ENCODE measurements around the gene MED13L. TPM values are rescaled to one million over a fixed set of nuclear protein-coding genes. Genes with fewer than 3 reads are reported as not detected.
A peak's percentile ranks its signal among the peaks of the same experiment; 100 is the strongest.

MED13L gene
- total and polyA plus RNA-seq, 12 donors: 8.8 to 106 (median 73.8) TPM

DNA sequence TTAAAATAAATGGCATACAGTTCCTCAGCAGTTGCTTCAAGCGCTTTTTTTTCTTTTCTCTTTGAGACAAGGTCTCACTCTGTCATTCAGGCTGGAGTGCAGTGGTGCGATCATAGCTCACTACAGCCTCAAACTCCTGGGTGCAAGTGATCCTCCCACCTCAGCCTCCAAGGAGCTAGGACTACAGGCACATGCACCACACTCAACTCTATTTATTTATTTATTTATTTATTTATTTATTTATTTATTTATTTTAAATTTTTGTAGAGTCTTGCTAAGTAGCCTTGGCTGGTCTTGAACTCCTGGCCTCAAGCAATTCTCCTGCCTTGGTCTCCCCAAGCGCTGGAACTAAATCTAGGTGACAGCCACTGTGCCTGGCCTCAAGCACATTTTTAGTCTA is 132.0 kb downstream of the MED13L start:
- Histone ChIP-seq H3K27me3 (no peaks in the 10 kb centered on the region), H3K27ac (no peak overlapping the region), H3K36me3 (replicated peaks in 1 of 2) (no peaks in the 10 kb centered on the region), H3K9me3 (replicated peaks in 1 of 3) (no peaks in the 10 kb centered on the region), H3K4me3 (no peak overlapping the region), H3K4me1 (replicated peaks in 1 of 2) (peaks cover 21 to 59% of the 10 kb centered on the region in 2 donors)
- TF ChIP-seq, protein P1, sequence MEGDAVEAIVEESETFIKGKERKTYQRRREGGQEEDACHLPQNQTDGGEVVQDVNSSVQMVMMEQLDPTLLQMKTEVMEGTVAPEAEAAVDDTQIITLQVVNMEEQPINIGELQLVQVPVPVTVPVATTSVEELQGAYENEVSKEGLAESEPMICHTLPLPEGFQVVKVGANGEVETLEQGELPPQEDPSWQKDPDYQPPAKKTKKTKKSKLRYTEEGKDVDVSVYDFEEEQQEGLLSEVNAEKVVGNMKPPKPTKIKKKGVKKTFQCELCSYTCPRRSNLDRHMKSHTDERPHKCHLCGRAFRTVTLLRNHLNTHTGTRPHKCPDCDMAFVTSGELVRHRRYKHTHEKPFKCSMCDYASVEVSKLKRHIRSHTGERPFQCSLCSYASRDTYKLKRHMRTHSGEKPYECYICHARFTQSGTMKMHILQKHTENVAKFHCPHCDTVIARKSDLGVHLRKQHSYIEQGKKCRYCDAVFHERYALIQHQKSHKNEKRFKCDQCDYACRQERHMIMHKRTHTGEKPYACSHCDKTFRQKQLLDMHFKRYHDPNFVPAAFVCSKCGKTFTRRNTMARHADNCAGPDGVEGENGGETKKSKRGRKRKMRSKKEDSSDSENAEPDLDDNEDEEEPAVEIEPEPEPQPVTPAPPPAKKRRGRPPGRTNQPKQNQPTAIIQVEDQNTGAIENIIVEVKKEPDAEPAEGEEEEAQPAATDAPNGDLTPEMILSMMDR (IDR thresholded peaks at IDR 0.05): no peak
- TF ChIP-seq POLR2A (IDR thresholded peaks at IDR 0.05): no peak
- no peak for DNase-seq
- whole genome bisulfite sequencing, 4 donors: 97 to 99% (median 98%) methylated on average over 3 of the region's 3 CpGs
- intact Hi-C loops (cut with DNase I): loop anchor here in 1 of 2 donors (10.0 kb wide), 1 partner anchor 89 kb away; no protein-coding TSS in a partner anchor

DNA sequence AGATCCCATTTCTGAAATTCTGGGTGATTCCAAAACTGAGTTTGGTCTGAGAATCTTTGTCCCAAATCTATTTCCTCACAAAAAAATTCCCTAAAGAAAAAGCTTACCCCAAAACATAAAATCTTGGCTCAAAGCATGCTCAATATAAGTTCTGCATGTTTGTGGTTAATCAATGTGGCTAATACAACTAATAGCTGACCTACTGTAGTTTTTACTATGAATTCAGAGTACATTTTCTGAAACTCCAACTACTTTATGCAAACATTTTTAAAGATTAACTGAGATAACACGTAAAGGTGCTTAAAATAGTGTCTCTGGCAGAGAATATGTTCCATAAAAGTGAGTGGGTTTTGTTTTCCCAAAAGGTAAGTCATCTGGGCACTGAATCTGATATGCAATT is 133.1 kb downstream of the MED13L start:
- Histone ChIP-seq H3K9me3 (replicated peaks in 1 of 3) (no peaks in the 10 kb centered on the region), H3K4me1 (replicated peaks in 1 of 2) (peaks cover 11 to 54% of the 10 kb centered on the region in 2 donors), H3K27ac (peak overlapping the region in 2 of 5 donors; percentile 11 to 48), H3K4me3 (no peak overlapping the region), H3K36me3 (replicated peaks in 1 of 2) (no peaks in the 10 kb centered on the region), H3K27me3 (no peaks in the 10 kb centered on the region)
- no peak for DNase-seq
- TF ChIP-seq, protein P1 (IDR thresholded peaks at IDR 0.05): no peak
- TF ChIP-seq POLR2A (IDR thresholded peaks at IDR 0.05): no peak
- intact Hi-C loops (cut with DNase I): loop anchor here in 1 of 2 donors (10.0 kb wide), 1 partner anchor 90 kb away; no protein-coding TSS in a partner anchor
- 82 to 87% (median 84%) methylated on average over 1 of the region's 1 CpG for WGBS, 4 donors

DNA sequence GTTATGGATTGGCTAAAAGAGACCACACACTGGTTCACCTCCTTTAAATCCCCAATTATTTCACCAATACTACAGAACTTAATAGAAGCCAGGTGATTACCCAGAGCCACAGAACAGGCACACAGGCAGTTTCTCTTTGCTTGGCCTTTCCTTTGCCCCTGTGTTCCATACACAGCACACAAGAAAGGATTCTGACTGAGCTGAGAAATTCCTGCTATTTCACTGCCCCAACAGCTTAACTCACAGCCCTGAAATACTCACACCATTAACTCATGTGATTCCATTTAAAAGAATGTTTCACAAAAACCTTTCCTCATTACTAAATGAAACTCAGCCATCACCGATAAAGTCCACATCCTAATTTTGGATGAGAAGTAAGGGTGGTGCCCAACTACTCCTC is 133.6 kb downstream of the MED13L start:
- Histone ChIP-seq H3K27me3 (no peaks in the 10 kb centered on the region), H3K27ac (peak overlapping the region in 2 of 5 donors; percentile 11 to 48), H3K9me3 (replicated peaks in 1 of 3) (no peaks in the 10 kb centered on the region), H3K4me1 (replicated peaks in 1 of 2) (peaks cover 11 to 54% of the 10 kb centered on the region in 2 donors), H3K36me3 (replicated peaks in 1 of 2) (no peaks in the 10 kb centered on the region), H3K4me3 (no peak overlapping the region)
- no peak for DNase-seq
- no peak for TF ChIP-seq POLR2A (IDR thresholded peaks at IDR 0.05)
- WGBS, 4 donors: 46 to 68% (median 60%) methylated on average over 1 of the region's 1 CpG
- intact Hi-C loops (cut with DNase I): loop anchor here in 1 of 2 donors (10.0 kb wide), 1 partner anchor 91 kb away; no protein-coding TSS in a partner anchor

DNA sequence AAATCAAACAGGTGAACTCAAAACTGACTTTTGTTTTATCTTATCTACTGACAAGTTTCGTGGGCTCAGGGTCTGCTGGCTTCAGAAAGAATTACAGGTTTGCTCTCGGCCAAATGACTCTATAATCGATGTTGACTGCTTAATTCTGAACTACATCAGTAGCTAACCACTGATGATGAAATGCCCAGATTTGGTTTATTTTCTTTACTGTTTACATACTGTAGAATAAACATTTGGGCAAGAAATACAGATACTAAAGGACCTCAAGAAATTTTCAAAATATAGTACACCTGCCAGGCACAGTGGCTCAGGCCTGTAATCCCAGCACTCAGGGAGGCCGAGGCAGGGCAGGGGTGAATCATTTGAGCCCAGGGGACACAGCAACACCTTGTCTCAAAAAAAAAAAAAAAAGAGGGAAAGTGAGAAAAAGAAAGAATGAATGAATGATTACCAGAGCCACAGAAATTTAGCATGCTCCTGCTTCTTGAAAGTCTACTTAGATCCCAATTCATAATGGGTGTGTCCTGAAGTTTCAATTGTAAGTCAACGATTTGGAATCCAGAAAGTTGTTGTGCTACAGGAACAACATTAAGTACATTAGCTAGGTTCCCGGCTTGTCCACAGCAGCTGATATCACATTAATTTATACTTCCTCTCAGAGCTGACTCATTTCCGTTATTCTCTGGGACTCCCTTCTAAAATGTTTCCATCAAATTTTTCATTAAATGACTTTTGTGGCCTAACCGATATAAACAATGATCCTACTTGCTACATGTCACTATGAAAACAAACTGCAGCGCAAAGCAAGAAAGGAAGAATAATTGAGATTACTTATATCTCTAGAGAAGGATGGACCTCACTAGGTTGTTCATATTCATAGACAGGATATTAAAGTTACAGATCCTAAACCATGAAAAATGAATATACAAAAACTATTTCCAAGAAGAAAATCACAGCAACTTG is 134.3 kb downstream of the MED13L start:
- TF ChIP-seq POLR2A (IDR thresholded peaks at IDR 0.05): no peak
- TF ChIP-seq, protein P1 (IDR thresholded peaks at IDR 0.05): no peak
- Histone ChIP-seq H3K9me3 (replicated peaks in 1 of 3) (no peaks in the 10 kb centered on the region), H3K27me3 (no peaks in the 10 kb centered on the region), H3K36me3 (replicated peaks in 1 of 2) (no peaks in the 10 kb centered on the region), H3K4me1 (replicated peaks in 1 of 2) (peaks cover 11 to 58% of the 10 kb centered on the region in 2 donors), H3K27ac (peak overlapping the region in 2 of 5 donors; percentile 11 to 48), H3K4me3 (peak overlapping the region in 1 of 4 donors; percentile 13)
- WGBS, 4 donors: 35 to 45% (median 38%) methylated on average over 9 of the region's 9 CpGs
- intact Hi-C loops (cut with DNase I): loop anchor here in 1 of 2 donors (10.0 kb wide), 1 partner anchor 92 kb away; no protein-coding TSS in a partner anchor
- no peak for DNase-seq
